Endodermal cell (in vitro differentiated cells): ENCODE data around the gene MPDZ. TPM values are rescaled to one million over a fixed set of nuclear protein-coding genes. Genes with fewer than 3 reads are reported as not detected.

Experiments used
- DNase-seq: peaks from one replicate; pipeline ENCODE4 v3.0.0-alpha.2; 2017
- H3K27ac ChIP-seq: 2 replicates; pipeline ENCODE4 v1.5.1; 2013; ENCODE audit warnings: mild to moderate bottlenecking, low read depth, low read length, moderate library complexity
- H3K27me3 ChIP-seq: 2 replicates; pipeline ENCODE4 v1.6.1; 2013; ENCODE audit warnings: mild to moderate bottlenecking, low read length, moderate library complexity; ENCODE audit not compliant: insufficient read depth, control insufficient read depth, poor library complexity, severe bottlenecking
- H3K36me3 ChIP-seq: 2 replicates; pipeline ENCODE4 v1.7.0; 2013; ENCODE audit warnings: mild to moderate bottlenecking, low read length, moderate library complexity; ENCODE audit not compliant: control insufficient read depth, insufficient read depth
- H3K4me1 ChIP-seq: one replicate; pipeline ENCODE4 v1.7.0; 2013; ENCODE audit warnings: low read length; ENCODE audit not compliant: control insufficient read depth, insufficient read depth
- H3K4me3 ChIP-seq: 2 replicates; pipeline ENCODE4 v1.5.1; 2013; ENCODE audit warnings: mild to moderate bottlenecking, low read length, moderate library complexity
- H3K9ac ChIP-seq: 2 replicates; pipeline ENCODE4 v1.6.1; 2013; ENCODE audit warnings: mild to moderate bottlenecking, low read length, moderate library complexity; ENCODE audit not compliant: poor library complexity, severe bottlenecking; ENCODE audit errors: extremely low read depth
- H3K9me3 ChIP-seq: 2 replicates; pipeline ENCODE4 v1.6.1; 2013; ENCODE audit warnings: mild to moderate bottlenecking, low read length, moderate library complexity; ENCODE audit not compliant: control insufficient read depth
- H3K27ac Mint-ChIP-seq: 2 replicates; pipeline ENCODE4 v1.8.0; 2020; ENCODE audit warnings: mixed read lengths
- H3K27me3 Mint-ChIP-seq: 2 replicates; pipeline ENCODE4 v1.8.0; 2021; ENCODE audit warnings: mild to moderate bottlenecking, mixed read lengths; ENCODE audit not compliant: insufficient read depth
- H3K36me3 Mint-ChIP-seq: 2 replicates; pipeline ENCODE4 v1.8.0; 2020; ENCODE audit warnings: low read depth, mixed read lengths
- H3K4me1 Mint-ChIP-seq: 2 replicates; pipeline ENCODE4 v1.8.0; 2020; ENCODE audit warnings: mixed read lengths
- H3K4me3 Mint-ChIP-seq: 2 replicates; pipeline ENCODE4 v1.8.0; 2020; ENCODE audit warnings: mild to moderate bottlenecking, moderate library complexity, mixed read lengths
- H3K9me3 Mint-ChIP-seq: 2 replicates; pipeline ENCODE4 v1.8.0; 2020; ENCODE audit warnings: mild to moderate bottlenecking, mixed read lengths
- WGBS, 2 experiments: methylation state at CpG; one replicate each; pipeline versions ENCODE4 v1.1.5 to v1.1.7; 2013; ENCODE audit warnings: missing lambda C conversion rate in 2 of 2, mixed read lengths in 1 of 2; ENCODE audit not compliant: insufficient coverage in 1 of 2, insufficient read length in 1 of 2; 5-methylcytosine and 5-hydroxymethylcytosine counted together
- total RNA-seq, 2 donors: library from RNA; stranded (reverse); fragmentation: NEBNext Ultra II Directional in 1 of 2; extraction: Animal tissue kit (Norgen Biotek cat#: 25700) in 1 of 2; gene quantifications; 2 replicates in 1 of 2; 3 replicates in 1 of 2; pipeline ENCODE4 v1.2.1, GENCODE V29; 2021
- TF ChIP-seq, protein P1 (sequence below): fragments of 200-600 bp; sonication (generic); conservative IDR thresholded peaks from 2 replicates; pipeline ENCODE4 v1.5.0; 2021; ENCODE audit warnings: antibody characterized with exemption, mild to moderate bottlenecking

The MPDZ gene
- total RNA-seq, 2 donors from 2014 or later: 38.0 to 44.0 TPM

DNA sequence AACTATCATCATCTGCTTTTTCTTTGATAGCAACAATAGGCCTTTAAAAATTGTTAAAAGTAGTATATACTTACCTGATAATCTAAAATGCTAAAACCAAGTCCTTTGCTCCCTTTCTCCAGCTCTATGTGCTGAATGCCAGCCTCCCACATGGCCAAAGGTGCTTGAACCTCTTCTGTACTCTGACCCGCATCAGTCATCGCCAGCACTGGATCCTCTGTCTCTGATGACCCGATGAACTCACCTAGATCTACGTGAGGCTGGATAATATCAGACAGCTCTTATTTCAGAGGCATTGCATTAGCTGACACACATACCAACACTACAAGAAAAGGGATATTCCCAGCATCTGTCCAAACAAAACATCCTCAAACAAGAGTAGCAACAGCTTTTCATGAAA, 89.5 kb downstream of the MPDZ start:
- H3K27me3 ChIP-seq: no peaks in the 10 kb centered on the region
- Mint-ChIP-seq H3K4me3 (no peak overlapping the region), H3K9me3 (no peaks in the 10 kb centered on the region), H3K36me3 (peaks cover 28% of the 10 kb centered on the region), H3K4me1 (no peaks in the 10 kb centered on the region), H3K27ac (no peak overlapping the region), H3K27me3 (no peaks in the 10 kb centered on the region)
- TF ChIP-seq, protein P1, sequence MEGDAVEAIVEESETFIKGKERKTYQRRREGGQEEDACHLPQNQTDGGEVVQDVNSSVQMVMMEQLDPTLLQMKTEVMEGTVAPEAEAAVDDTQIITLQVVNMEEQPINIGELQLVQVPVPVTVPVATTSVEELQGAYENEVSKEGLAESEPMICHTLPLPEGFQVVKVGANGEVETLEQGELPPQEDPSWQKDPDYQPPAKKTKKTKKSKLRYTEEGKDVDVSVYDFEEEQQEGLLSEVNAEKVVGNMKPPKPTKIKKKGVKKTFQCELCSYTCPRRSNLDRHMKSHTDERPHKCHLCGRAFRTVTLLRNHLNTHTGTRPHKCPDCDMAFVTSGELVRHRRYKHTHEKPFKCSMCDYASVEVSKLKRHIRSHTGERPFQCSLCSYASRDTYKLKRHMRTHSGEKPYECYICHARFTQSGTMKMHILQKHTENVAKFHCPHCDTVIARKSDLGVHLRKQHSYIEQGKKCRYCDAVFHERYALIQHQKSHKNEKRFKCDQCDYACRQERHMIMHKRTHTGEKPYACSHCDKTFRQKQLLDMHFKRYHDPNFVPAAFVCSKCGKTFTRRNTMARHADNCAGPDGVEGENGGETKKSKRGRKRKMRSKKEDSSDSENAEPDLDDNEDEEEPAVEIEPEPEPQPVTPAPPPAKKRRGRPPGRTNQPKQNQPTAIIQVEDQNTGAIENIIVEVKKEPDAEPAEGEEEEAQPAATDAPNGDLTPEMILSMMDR: no peak
- no peak overlapping the region for H3K27ac ChIP-seq
- DNase-seq: no peak
- H3K9ac ChIP-seq: no peak overlapping the region
- WGBS, 2 experiments: 94 to 100% methylated on average over 2 to 4 of the region's 4 CpGs
- no peaks in the 10 kb centered on the region for H3K9me3 ChIP-seq
- H3K36me3 ChIP-seq: peaks cover 51% of the 10 kb centered on the region
- no peak overlapping the region for H3K4me3 ChIP-seq
- H3K4me1 ChIP-seq: no peaks in the 10 kb centered on the region

DNA sequence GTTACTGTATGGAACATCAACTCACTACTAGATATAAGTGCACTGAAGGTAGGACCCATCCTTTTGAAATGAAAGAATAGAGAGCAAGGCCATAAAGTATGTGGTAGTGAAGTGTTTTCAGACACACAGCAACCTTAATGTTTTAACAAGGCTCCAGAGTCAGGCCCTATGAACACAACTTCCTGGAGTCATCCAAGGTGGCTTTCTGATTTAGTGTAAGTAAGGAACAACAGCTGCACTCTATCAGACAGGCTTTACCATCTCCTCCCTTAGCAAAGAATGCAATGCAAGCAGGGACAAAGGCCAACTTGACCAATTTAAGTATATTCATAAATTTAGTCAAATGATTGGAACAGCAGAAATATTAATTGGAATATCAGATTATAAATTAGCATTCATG, 90.1 kb downstream of the MPDZ start:
- H3K4me1 ChIP-seq: no peaks in the 10 kb centered on the region
- no peaks in the 10 kb centered on the region for H3K9me3 ChIP-seq
- no peak for DNase-seq
- no peaks in the 10 kb centered on the region for H3K27me3 Mint-ChIP-seq
- no peaks in the 10 kb centered on the region for H3K27me3 ChIP-seq
- no peak overlapping the region for H3K9ac ChIP-seq
- H3K27ac ChIP-seq: no peak overlapping the region
- peaks cover 27% of the 10 kb centered on the region for H3K36me3 Mint-ChIP-seq
- no peak overlapping the region for H3K27ac Mint-ChIP-seq
- peaks cover 45% of the 10 kb centered on the region for H3K36me3 ChIP-seq
- H3K4me1 Mint-ChIP-seq: no peaks in the 10 kb centered on the region
- H3K4me3 Mint-ChIP-seq: no peak overlapping the region
- no peak overlapping the region for H3K4me3 ChIP-seq
- H3K9me3 Mint-ChIP-seq: no peaks in the 10 kb centered on the region
- TF ChIP-seq, protein P1: no peak

DNA sequence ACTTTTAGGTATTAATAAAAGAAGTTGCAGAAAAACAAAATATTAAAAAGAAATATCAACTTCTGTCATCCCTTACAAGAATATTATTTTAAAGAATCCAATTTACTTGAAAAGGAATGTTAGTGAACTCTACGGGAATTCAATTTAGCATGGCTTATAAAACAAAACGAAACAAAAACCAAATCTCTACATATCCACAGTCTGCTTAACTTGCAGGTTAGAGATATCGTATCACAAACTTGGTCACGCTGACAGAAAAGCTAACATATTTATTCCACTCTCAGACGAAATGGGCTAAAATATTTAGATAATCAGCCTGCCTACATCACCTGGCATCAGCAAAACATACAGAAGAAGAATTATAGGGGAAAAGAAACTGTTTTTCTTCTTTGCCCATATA, 92.7 kb downstream of the MPDZ start:
- no peak for DNase-seq
- Histone ChIP-seq H3K4me3 (no peak overlapping the region), H3K9ac (no peak overlapping the region), H3K9me3 (no peaks in the 10 kb centered on the region), H3K27me3 (no peaks in the 10 kb centered on the region), H3K36me3 (peaks cover 46% of the 10 kb centered on the region), H3K27ac (no peak overlapping the region), H3K4me1 (no peaks in the 10 kb centered on the region)
- Mint-ChIP-seq H3K4me3 (no peak overlapping the region), H3K4me1 (peaks cover 1% of the 10 kb centered on the region), H3K27me3 (no peaks in the 10 kb centered on the region), H3K9me3 (no peaks in the 10 kb centered on the region), H3K36me3 (peaks cover 21% of the 10 kb centered on the region), H3K27ac (no peak overlapping the region)
- 92 to 95% methylated on average over 2 to 5 of the region's 5 CpGs for WGBS, 2 experiments
- TF ChIP-seq, protein P1: no peak
